Loucy (cell line): ENCODE results near the gene KRT12.

ENCODE experiments used
- EZH2phosphoT487 ChIP-seq: fragments of 200-600 bp; IDR thresholded peaks from 2 replicates; pipeline ENCODE4 v1.6.1; 2018; ENCODE audit warnings: antibody characterized with exemption, mild to moderate bottlenecking, moderate library complexity, borderline replicate concordance
- TF ChIP-seq, protein P1 (sequence below): fragments of 200-600 bp; sonication (generic); conservative IDR thresholded peaks from 2 replicates; pipeline ENCODE4 v1.5.1; 2014; ENCODE audit warnings: mild to moderate bottlenecking, antibody characterized with exemption, low read length

DNA sequence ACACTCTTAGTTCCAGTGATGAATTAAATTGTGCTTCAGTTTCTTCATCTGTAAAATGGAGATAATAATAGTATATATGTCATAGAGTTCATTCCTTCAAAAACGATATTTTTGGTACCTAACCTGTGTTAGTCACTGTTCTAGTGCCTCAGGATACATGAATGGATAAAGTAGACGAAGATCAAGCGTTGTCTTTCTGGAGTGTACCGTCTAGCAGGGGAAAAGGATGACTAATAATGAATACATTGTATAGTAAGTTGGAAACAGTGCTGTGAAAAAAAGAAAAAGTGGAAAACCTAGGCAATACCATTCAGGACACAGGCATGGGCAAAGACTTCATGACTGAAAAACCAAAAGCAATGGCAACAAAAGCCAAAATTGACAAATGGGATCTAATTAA lies 53.2 kb downstream of the KRT12 start:
- TF ChIP-seq, protein P1, sequence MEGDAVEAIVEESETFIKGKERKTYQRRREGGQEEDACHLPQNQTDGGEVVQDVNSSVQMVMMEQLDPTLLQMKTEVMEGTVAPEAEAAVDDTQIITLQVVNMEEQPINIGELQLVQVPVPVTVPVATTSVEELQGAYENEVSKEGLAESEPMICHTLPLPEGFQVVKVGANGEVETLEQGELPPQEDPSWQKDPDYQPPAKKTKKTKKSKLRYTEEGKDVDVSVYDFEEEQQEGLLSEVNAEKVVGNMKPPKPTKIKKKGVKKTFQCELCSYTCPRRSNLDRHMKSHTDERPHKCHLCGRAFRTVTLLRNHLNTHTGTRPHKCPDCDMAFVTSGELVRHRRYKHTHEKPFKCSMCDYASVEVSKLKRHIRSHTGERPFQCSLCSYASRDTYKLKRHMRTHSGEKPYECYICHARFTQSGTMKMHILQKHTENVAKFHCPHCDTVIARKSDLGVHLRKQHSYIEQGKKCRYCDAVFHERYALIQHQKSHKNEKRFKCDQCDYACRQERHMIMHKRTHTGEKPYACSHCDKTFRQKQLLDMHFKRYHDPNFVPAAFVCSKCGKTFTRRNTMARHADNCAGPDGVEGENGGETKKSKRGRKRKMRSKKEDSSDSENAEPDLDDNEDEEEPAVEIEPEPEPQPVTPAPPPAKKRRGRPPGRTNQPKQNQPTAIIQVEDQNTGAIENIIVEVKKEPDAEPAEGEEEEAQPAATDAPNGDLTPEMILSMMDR, result no peak
- no peak for TF ChIP-seq EZH2phosphoT487
